Liver (tissue), 3 donors: ENCODE data around the gene SP140L.

Experiments used
- EGR1 ChIP-seq, 2 donors: IDR thresholded peaks; 2 replicates each; pipeline ENCODE4 v1.6.1; 2016 to 2018; ENCODE audit warnings: antibody characterized with exemption in 2 of 2, low read depth in 2 of 2
- GABPA ChIP-seq, 2 donors: IDR thresholded peaks in 1 of 2; conservative IDR thresholded peaks in 1 of 2; 2 replicates each; pipeline ENCODE4 v1.6.1; 2016; ENCODE audit warnings: antibody characterized with exemption in 2 of 2, mild to moderate bottlenecking in 1 of 2, moderate library complexity in 1 of 2
- RAD21 ChIP-seq, 2 donors: IDR thresholded peaks; 2 replicates each; pipeline ENCODE4 v1.6.1; 2016; ENCODE audit warnings: antibody characterized with exemption in 2 of 2, mild to moderate bottlenecking in 2 of 2
- SP1 ChIP-seq: IDR thresholded peaks from 2 replicates; pipeline ENCODE4 v1.6.1; 2018; ENCODE audit warnings: antibody characterized with exemption, mild to moderate bottlenecking
- TAF1 ChIP-seq: conservative IDR thresholded peaks from 2 replicates; pipeline ENCODE4 v1.6.1; 2016; ENCODE audit warnings: antibody characterized with exemption, mild to moderate bottlenecking
- YY1 ChIP-seq: IDR thresholded peaks from 2 replicates; pipeline ENCODE4 v1.6.1; 2016; ENCODE audit warnings: antibody characterized with exemption, mild to moderate bottlenecking
- TF ChIP-seq, protein P1 (sequence below): fragments of 150-350 bp; IDR thresholded peaks from 2 replicates; pipeline ENCODE4 v1.5.1; 2017; ENCODE audit warnings: improper control_type of control experiment, low read depth, low read length; ENCODE audit not compliant: missing input control
- TF ChIP-seq, protein P2 (sequence below): IDR thresholded peaks from 2 replicates; pipeline ENCODE4 v1.6.1; 2016; ENCODE audit warnings: antibody characterized with exemption, mild to moderate bottlenecking
- TF ChIP-seq, protein P3 (sequence below): IDR thresholded peaks from 2 replicates; pipeline ENCODE4 v1.6.1; 2016; ENCODE audit warnings: antibody characterized with exemption
- donor health status: healthy.
- donor health status: healthy.

GRCh38 chr2:230419181-230419580, 92.2 kb downstream of the SP140L start:
- TF ChIP-seq, protein P1, sequence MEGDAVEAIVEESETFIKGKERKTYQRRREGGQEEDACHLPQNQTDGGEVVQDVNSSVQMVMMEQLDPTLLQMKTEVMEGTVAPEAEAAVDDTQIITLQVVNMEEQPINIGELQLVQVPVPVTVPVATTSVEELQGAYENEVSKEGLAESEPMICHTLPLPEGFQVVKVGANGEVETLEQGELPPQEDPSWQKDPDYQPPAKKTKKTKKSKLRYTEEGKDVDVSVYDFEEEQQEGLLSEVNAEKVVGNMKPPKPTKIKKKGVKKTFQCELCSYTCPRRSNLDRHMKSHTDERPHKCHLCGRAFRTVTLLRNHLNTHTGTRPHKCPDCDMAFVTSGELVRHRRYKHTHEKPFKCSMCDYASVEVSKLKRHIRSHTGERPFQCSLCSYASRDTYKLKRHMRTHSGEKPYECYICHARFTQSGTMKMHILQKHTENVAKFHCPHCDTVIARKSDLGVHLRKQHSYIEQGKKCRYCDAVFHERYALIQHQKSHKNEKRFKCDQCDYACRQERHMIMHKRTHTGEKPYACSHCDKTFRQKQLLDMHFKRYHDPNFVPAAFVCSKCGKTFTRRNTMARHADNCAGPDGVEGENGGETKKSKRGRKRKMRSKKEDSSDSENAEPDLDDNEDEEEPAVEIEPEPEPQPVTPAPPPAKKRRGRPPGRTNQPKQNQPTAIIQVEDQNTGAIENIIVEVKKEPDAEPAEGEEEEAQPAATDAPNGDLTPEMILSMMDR, result no peak
- no peak for TF ChIP-seq TAF1
- TF ChIP-seq YY1, result no peak
- TF ChIP-seq EGR1 (IDR thresholded peaks at IDR 0.05; ENCODE audit: low read depth in 2 of 2), result no peak
- TF ChIP-seq RAD21 (IDR thresholded peaks at IDR 0.05), result no peak
- TF ChIP-seq, protein P2, sequence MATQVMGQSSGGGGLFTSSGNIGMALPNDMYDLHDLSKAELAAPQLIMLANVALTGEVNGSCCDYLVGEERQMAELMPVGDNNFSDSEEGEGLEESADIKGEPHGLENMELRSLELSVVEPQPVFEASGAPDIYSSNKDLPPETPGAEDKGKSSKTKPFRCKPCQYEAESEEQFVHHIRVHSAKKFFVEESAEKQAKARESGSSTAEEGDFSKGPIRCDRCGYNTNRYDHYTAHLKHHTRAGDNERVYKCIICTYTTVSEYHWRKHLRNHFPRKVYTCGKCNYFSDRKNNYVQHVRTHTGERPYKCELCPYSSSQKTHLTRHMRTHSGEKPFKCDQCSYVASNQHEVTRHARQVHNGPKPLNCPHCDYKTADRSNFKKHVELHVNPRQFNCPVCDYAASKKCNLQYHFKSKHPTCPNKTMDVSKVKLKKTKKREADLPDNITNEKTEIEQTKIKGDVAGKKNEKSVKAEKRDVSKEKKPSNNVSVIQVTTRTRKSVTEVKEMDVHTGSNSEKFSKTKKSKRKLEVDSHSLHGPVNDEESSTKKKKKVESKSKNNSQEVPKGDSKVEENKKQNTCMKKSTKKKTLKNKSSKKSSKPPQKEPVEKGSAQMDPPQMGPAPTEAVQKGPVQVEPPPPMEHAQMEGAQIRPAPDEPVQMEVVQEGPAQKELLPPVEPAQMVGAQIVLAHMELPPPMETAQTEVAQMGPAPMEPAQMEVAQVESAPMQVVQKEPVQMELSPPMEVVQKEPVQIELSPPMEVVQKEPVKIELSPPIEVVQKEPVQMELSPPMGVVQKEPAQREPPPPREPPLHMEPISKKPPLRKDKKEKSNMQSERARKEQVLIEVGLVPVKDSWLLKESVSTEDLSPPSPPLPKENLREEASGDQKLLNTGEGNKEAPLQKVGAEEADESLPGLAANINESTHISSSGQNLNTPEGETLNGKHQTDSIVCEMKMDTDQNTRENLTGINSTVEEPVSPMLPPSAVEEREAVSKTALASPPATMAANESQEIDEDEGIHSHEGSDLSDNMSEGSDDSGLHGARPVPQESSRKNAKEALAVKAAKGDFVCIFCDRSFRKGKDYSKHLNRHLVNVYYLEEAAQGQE, result no peak
- TF ChIP-seq GABPA (IDR thresholded peaks at IDR 0.05 in 1 of 2, conservative IDR thresholded peaks at IDR 0.05 in 1 of 2), result no peak
- TF ChIP-seq SP1, result no peak
- TF ChIP-seq, protein P3, sequence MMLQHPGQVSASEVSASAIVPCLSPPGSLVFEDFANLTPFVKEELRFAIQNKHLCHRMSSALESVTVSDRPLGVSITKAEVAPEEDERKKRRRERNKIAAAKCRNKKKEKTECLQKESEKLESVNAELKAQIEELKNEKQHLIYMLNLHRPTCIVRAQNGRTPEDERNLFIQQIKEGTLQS, result no peak
